Astrocyte (in vitro differentiated cells and primary cell): ENCODE measurements around the gene PPM1H. TPM values are rescaled to one million over a fixed set of nuclear protein-coding genes. Genes with fewer than 3 reads are reported as not detected.
A peak's percentile ranks its signal among the peaks of the same experiment; 100 is the strongest.

Experiments used
- DNase-seq: peaks from one replicate; pipeline ENCODE4 v3.0.0-alpha.2; 2010; ENCODE audit warnings: low read depth
- FAIRE-seq: peaks from 2 replicates; lab custom pipeline; 2011; peaks lifted over from hg19 to GRCh38; lab: Jason Lieb, UNC
- H2AFZ ChIP-seq: 2 replicates; pipeline ENCODE4 v1.6.0; 2012; ENCODE audit warnings: low read depth, low read length, inconsistent platforms
- H3K27ac ChIP-seq: 2 replicates; pipeline ENCODE4 v1.5.1; 2011; ENCODE audit warnings: low read depth, low read length, inconsistent platforms
- H3K27me3 ChIP-seq: 2 replicates; pipeline ENCODE4 v1.6.0; 2011; ENCODE audit warnings: low read length, inconsistent platforms; ENCODE audit not compliant: insufficient read depth
- H3K36me3 ChIP-seq: 2 replicates; pipeline ENCODE4 v1.5.1; 2011; ENCODE audit warnings: low read length, inconsistent platforms; ENCODE audit not compliant: insufficient read depth
- H3K4me1 ChIP-seq: 2 replicates; pipeline ENCODE4 v1.5.1; 2011; ENCODE audit warnings: low read length, inconsistent platforms; ENCODE audit not compliant: insufficient read depth
- H3K4me2 ChIP-seq: 2 replicates; pipeline ENCODE4 v1.6.0; 2012; ENCODE audit warnings: low read length, inconsistent platforms
- H3K4me3 ChIP-seq: 2 replicates; pipeline ENCODE4 v1.5.1; 2011; ENCODE audit warnings: low read depth, mild to moderate bottlenecking, low read length, inconsistent platforms; ENCODE audit not compliant: insufficient read depth
- H3K79me2 ChIP-seq: 2 replicates; pipeline ENCODE4 v1.6.0; 2012; ENCODE audit warnings: mild to moderate bottlenecking, low read length, inconsistent platforms; ENCODE audit not compliant: insufficient read depth
- H3K9ac ChIP-seq: 2 replicates; pipeline ENCODE4 v1.6.0; 2012; ENCODE audit warnings: mild to moderate bottlenecking, low read length, inconsistent platforms
- H3K9me3 ChIP-seq: 2 replicates; pipeline ENCODE4 v1.5.1; 2012; ENCODE audit warnings: low read depth, mild to moderate bottlenecking, low read length, inconsistent platforms; ENCODE audit not compliant: insufficient read depth
- H4K20me1 ChIP-seq: 2 replicates; pipeline ENCODE4 v1.6.0; 2012; ENCODE audit warnings: low read length, inconsistent platforms; ENCODE audit not compliant: insufficient read depth
- H3K27ac Mint-ChIP-seq: one replicate; pipeline ENCODE4 v1.8.0; 2021; ENCODE audit warnings: mild to moderate bottlenecking, mixed read lengths; ENCODE audit not compliant: unreplicated experiment
- H3K27me3 Mint-ChIP-seq: one replicate; pipeline ENCODE4 v1.8.0; 2021; ENCODE audit warnings: low read depth, mixed read lengths; ENCODE audit not compliant: unreplicated experiment
- H3K36me3 Mint-ChIP-seq: one replicate; pipeline ENCODE4 v1.8.0; 2021; ENCODE audit warnings: low read depth, mixed read lengths; ENCODE audit not compliant: unreplicated experiment
- H3K4me1 Mint-ChIP-seq: one replicate; pipeline ENCODE4 v1.8.0; 2021; ENCODE audit warnings: low read depth, mixed read lengths; ENCODE audit not compliant: unreplicated experiment
- H3K4me3 Mint-ChIP-seq: one replicate; pipeline ENCODE4 v1.8.0; 2021; ENCODE audit warnings: mild to moderate bottlenecking, moderate library complexity, mixed read lengths; ENCODE audit not compliant: unreplicated experiment
- H3K9me3 Mint-ChIP-seq: one replicate; pipeline ENCODE4 v1.8.0; 2021; ENCODE audit warnings: mild to moderate bottlenecking, mixed read lengths; ENCODE audit not compliant: unreplicated experiment
- EZH2 ChIP-seq: IDR thresholded peaks from 2 replicates; pipeline ENCODE4 v1.6.1; 2012; ENCODE audit warnings: mild to moderate bottlenecking, low read length, inconsistent platforms; ENCODE audit not compliant: insufficient read depth
- total RNA-seq: library from RNA; stranded (reverse); gene quantifications from 2 replicates; pipeline ENCODE4 v1.2.1, GENCODE V29; 2021
- TF ChIP-seq, protein P1 (sequence below): IDR thresholded peaks from 2 replicates; pipeline ENCODE4 v1.5.1; 2011; ENCODE audit warnings: low read depth, mild to moderate bottlenecking, inconsistent platforms, low read length, moderate library complexity; ENCODE audit not compliant: insufficient read depth

PPM1H gene
- total RNA-seq, 1 donor from 2014 or later: 7.8 TPM

DNA sequence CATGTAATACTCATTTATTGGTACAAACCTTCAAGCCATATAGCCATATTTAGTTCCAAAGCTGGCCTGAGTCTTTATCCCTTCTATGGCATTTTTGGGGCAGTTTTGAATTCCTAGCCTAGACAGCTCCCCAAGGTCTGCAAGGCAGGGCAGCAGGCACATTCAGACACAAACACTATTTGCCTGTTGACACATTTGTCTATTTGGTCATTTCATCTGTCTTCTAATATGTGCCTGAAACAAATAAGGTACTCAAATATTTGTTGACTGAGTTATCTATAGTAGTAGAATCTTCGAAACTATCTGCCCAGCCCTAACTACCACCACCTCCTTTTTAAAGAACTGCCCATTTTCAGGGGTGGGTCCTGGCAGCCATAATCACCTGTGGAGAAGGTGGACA lies 9.3 kb downstream of the PPM1H start:
- no peaks in the 10 kb centered on the region for H3K36me3 Mint-ChIP-seq
- H3K79me2 ChIP-seq: no peaks in the 10 kb centered on the region
- H3K27ac ChIP-seq: no peak overlapping the region
- no peak overlapping the region for H2AFZ ChIP-seq
- no peak overlapping the region for H3K9ac ChIP-seq
- TF ChIP-seq EZH2: no peak
- TF ChIP-seq, protein P1, sequence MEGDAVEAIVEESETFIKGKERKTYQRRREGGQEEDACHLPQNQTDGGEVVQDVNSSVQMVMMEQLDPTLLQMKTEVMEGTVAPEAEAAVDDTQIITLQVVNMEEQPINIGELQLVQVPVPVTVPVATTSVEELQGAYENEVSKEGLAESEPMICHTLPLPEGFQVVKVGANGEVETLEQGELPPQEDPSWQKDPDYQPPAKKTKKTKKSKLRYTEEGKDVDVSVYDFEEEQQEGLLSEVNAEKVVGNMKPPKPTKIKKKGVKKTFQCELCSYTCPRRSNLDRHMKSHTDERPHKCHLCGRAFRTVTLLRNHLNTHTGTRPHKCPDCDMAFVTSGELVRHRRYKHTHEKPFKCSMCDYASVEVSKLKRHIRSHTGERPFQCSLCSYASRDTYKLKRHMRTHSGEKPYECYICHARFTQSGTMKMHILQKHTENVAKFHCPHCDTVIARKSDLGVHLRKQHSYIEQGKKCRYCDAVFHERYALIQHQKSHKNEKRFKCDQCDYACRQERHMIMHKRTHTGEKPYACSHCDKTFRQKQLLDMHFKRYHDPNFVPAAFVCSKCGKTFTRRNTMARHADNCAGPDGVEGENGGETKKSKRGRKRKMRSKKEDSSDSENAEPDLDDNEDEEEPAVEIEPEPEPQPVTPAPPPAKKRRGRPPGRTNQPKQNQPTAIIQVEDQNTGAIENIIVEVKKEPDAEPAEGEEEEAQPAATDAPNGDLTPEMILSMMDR: no peak
- no peaks in the 10 kb centered on the region for H3K27me3 Mint-ChIP-seq
- no peaks in the 10 kb centered on the region for H4K20me1 ChIP-seq
- no peak overlapping the region for H3K4me3 Mint-ChIP-seq
- no peaks in the 10 kb centered on the region for H3K36me3 ChIP-seq
- peaks cover 13% of the 10 kb centered on the region for H3K4me1 Mint-ChIP-seq
- H3K4me2 ChIP-seq: no peak overlapping the region
- FAIRE-seq (no peak), DNase-seq (no peak)
- no peak overlapping the region for H3K27ac Mint-ChIP-seq
- H3K27me3 ChIP-seq: peaks cover 5% of the 10 kb centered on the region
- H3K4me1 ChIP-seq: no peaks in the 10 kb centered on the region
- no peak overlapping the region for H3K4me3 ChIP-seq
- H3K9me3 Mint-ChIP-seq: no peaks in the 10 kb centered on the region
- no peaks in the 10 kb centered on the region for H3K9me3 ChIP-seq

DNA sequence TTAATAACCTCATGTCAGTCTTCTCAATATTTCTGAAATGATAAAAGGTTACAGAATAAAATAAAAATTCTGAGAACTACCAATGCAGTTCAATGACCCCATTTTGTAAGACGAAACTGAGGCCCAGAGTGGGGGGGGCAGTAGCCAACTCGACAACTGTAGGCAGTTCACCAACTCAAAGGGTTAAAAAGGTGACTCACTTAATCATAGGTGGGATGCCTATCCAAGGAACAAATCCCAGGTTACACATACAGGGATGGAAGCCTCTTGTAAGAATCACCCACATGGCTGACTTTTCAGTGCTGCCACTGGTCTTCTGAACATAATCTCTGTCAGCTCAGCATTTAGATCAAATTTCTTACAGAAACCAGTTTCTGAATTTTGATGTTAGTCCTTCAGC lies 10.9 kb downstream of the PPM1H start:
- Histone ChIP-seq H3K27ac (no peak overlapping the region), H3K4me2 (no peak overlapping the region), H3K27me3 (no peaks in the 10 kb centered on the region), H4K20me1 (no peaks in the 10 kb centered on the region), H3K36me3 (no peaks in the 10 kb centered on the region), H3K9me3 (no peaks in the 10 kb centered on the region), H3K79me2 (no peaks in the 10 kb centered on the region), H2AFZ (no peak overlapping the region), H3K4me1 (peaks cover 6% of the 10 kb centered on the region), H3K4me3 (no peak overlapping the region), H3K9ac (no peak overlapping the region)
- Mint-ChIP-seq H3K4me3 (no peak overlapping the region), H3K36me3 (no peaks in the 10 kb centered on the region), H3K27me3 (no peaks in the 10 kb centered on the region), H3K27ac (no peak overlapping the region), H3K4me1 (peaks cover 9% of the 10 kb centered on the region), H3K9me3 (no peaks in the 10 kb centered on the region)
- TF ChIP-seq, protein P1: no peak
- no peak for TF ChIP-seq EZH2
- FAIRE-seq (no peak), DNase-seq (no peak)

DNA sequence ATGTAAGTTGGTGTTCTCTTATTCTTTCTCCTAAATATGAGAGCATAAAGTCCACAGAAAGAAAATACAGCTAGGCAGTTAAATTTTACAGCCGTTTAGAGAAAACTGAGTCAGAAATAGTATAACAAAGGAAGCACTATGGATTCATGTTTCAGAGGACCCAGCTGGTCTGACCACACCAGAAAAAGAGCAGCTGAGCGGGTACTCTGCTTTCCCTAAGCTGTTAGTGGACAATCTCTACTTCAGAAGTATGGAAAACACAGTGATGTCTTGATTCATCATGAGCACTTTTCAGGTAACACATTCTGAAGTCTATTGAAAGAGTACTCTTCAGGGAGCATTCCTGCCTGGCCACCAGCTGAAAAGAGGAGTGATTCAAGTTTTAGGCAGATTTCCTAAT lies 12.4 kb downstream of the PPM1H start:
- Mint-ChIP-seq H3K27me3 (no peaks in the 10 kb centered on the region), H3K27ac (no peak overlapping the region), H3K9me3 (no peaks in the 10 kb centered on the region), H3K4me3 (peak overlapping the region; percentile 11), H3K4me1 (peaks cover 12% of the 10 kb centered on the region), H3K36me3 (no peaks in the 10 kb centered on the region)
- Histone ChIP-seq H4K20me1 (no peaks in the 10 kb centered on the region), H3K4me2 (no peak overlapping the region), H3K36me3 (no peaks in the 10 kb centered on the region), H3K79me2 (no peaks in the 10 kb centered on the region), H3K27me3 (no peaks in the 10 kb centered on the region), H3K9ac (no peak overlapping the region), H3K9me3 (no peaks in the 10 kb centered on the region), H3K4me1 (peaks cover 6% of the 10 kb centered on the region), H2AFZ (no peak overlapping the region), H3K4me3 (no peak overlapping the region), H3K27ac (no peak overlapping the region)
- TF ChIP-seq, protein P1: no peak
- no peak for TF ChIP-seq EZH2
- no peak for FAIRE-seq
- DNase-seq: no peak
